ENCODE results near the gene RET. TPM values are rescaled to one million over a fixed set of nuclear protein-coding genes. Genes with fewer than 3 reads are reported as not detected.

The RET gene
- total RNA-seq, 1 experiment from 2014 or later, result not detected

- H3K27ac ChIP-seq, result no peak overlapping the region
- no peak overlapping the region for H3K4me3 ChIP-seq
- DNase-seq (ENCODE audit: low read depth in 1 of 2, low spot score in 2 of 2), result no peak
- no peaks in the 10 kb centered on the region for H3K9me3 ChIP-seq (replicated peaks)
- H3K27me3 ChIP-seq (replicated peaks), result peaks cover 13% of the 10 kb centered on the region
- no peaks in the 10 kb centered on the region; the same call in 1 of the 2 replicates for H3K4me1 ChIP-seq (replicated peaks)
- H3K36me3 ChIP-seq, result no peaks in the 10 kb centered on the region
These were observed 4.8 kb upstream of the RET start for GRCh38 chr10:43071865-43072650.

- Histone ChIP-seq H3K27me3 (replicated peaks) (peaks cover 23% of the 10 kb centered on the region), H3K9me3 (replicated peaks) (no peaks in the 10 kb centered on the region), H3K4me3 (no peak overlapping the region), H3K27ac (no peak overlapping the region), H3K36me3 (no peaks in the 10 kb centered on the region), H3K4me1 (replicated peaks) (no peaks in the 10 kb centered on the region; the same call in 1 of the 2 replicates)
- no peak for DNase-seq (ENCODE audit: low read depth in 1 of 2, low spot score in 2 of 2)
These were observed 3.7 kb upstream of the RET start for GRCh38 chr10:43073191-43073590.

DNA sequence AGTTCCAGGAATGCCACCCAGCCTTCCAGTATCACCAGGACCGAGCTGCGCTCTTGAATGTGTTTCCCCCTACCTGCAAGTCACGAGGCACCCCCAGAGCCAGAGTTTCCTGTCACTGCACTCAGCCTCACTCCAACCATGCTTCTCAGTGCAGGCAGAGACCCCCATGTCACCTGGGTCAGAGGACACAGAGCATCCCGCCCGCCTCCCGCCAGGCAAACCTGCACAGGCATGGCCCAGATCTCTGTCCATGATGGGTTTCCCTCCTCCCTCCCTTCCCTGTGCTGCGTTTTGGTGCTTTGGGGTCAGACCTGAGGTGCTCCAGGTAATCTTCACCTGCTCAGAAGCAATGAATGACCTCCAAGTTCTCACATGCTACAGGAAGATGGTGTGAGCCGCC is 3.1 kb upstream of the RET start:
- peaks cover 28% of the 10 kb centered on the region for H3K27me3 ChIP-seq (replicated peaks)
- H3K36me3 ChIP-seq, result no peaks in the 10 kb centered on the region
- no peak for DNase-seq (ENCODE audit: low read depth in 1 of 2, low spot score in 2 of 2)
- H3K27ac ChIP-seq, result no peak overlapping the region
- no peak overlapping the region for H3K4me3 ChIP-seq
- H3K4me1 ChIP-seq (replicated peaks), result no peaks in the 10 kb centered on the region; the same call in 1 of the 2 replicates
- H3K9me3 ChIP-seq (replicated peaks), result no peaks in the 10 kb centered on the region

- Histone ChIP-seq H3K4me1 (replicated peaks) (no peaks in the 10 kb centered on the region; the same call in 1 of the 2 replicates), H3K9me3 (replicated peaks) (no peaks in the 10 kb centered on the region), H3K27ac (no peak overlapping the region), H3K27me3 (replicated peaks) (peaks cover 35% of the 10 kb centered on the region), H3K36me3 (no peaks in the 10 kb centered on the region), H3K4me3 (no peak overlapping the region)
- no peak for DNase-seq (ENCODE audit: low read depth in 1 of 2, low spot score in 2 of 2)
These were observed 2.5 kb upstream of the RET start for GRCh38 chr10:43074409-43074808.

DNA sequence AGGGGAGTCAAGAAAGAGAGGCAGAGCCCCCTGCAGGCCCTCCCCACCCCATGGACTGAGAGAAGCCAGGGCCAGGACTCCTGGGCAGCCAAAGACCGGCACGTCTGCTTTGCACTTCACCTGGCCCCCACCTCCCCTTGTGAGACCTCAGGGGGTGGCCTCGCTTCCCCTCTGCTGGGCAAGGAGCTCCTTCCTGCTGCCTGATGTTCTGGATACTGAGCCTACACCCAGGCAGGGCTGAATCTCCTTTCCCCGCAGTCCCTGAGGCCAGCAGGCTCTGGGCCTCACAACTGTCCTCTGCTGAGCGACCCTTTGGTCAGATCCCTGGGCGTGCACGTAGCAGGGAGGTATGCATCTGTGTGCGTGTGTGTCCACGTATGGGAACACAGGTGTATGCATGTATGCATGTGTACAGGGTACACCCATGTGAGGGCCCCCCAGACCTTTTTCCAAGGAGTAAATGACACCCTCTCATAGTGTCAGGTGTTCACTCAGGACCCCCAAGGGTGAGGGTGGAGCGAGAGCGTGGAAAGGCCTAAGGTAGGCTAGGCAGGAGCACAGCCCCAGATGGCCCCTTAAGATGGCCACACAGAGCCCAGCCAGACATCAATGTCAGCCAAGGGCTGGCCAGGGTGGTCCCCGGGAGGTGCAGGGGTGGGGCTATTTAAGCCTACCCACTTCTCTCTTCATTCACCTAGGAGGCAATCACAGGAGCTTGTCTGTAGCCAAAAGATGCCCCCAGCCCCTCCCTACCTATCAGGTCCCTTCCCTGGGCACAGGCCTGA is 1.9 kb upstream of the RET start:
- H3K27me3 ChIP-seq (replicated peaks), result peaks cover 35% of the 10 kb centered on the region
- H3K36me3 ChIP-seq, result no peaks in the 10 kb centered on the region
- no peak overlapping the region for H3K27ac ChIP-seq
- H3K4me3 ChIP-seq, result no peak overlapping the region
- H3K4me1 ChIP-seq (replicated peaks), result no peaks in the 10 kb centered on the region; the same call in 1 of the 2 replicates
- no peaks in the 10 kb centered on the region for H3K9me3 ChIP-seq (replicated peaks)
- no peak for DNase-seq (ENCODE audit: low read depth in 1 of 2, low spot score in 2 of 2)

- no peak overlapping the region for H3K27ac ChIP-seq
- no peaks in the 10 kb centered on the region for H3K9me3 ChIP-seq (replicated peaks)
- peaks cover 35% of the 10 kb centered on the region for H3K27me3 ChIP-seq (replicated peaks)
- H3K4me3 ChIP-seq, result no peak overlapping the region
- DNase-seq (ENCODE audit: low read depth in 1 of 2, low spot score in 2 of 2), result no peak
- no peaks in the 10 kb centered on the region; the same call in 1 of the 2 replicates for H3K4me1 ChIP-seq (replicated peaks)
- no peaks in the 10 kb centered on the region for H3K36me3 ChIP-seq
These were observed 1.3 kb upstream of the RET start for GRCh38 chr10:43075612-43076003.

DNA sequence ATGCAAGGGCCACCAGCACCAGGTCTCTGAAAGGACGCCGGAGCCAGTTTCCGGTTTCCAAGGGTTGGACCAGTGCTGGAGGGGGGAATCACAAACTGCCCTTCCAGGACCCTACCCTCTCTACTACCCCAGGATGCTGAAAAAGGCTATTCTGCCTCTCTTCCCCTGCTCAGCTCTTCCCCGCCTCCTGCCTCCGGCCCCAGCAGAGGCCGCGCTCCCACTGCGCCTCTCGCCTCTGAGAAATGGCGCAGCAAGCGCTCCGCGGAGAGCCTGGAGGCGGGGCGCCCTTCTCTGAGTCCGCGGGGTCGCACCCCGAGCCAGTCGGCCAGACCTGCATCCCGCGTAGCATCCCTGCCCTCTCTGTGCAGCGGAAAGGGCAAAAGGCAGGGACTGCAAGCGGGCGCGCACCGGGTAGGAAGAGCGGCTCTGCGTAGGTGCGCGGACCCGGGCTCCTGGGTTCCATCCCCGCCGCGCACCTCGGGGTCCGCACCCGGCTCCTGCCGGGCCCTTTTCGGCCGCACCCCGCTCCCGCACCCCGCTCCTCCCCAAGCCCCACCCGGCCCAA is 476 bp upstream of the RET start:
- Histone ChIP-seq H3K4me3 (no peak overlapping the region), H3K4me1 (replicated peaks) (no peaks in the 10 kb centered on the region; the same call in 1 of the 2 replicates), H3K36me3 (no peaks in the 10 kb centered on the region), H3K27me3 (replicated peaks) (peaks cover 35% of the 10 kb centered on the region), H3K9me3 (replicated peaks) (no peaks in the 10 kb centered on the region), H3K27ac (no peak overlapping the region)
- no peak for DNase-seq (ENCODE audit: low read depth in 1 of 2, low spot score in 2 of 2)

- no peaks in the 10 kb centered on the region for H3K9me3 ChIP-seq (replicated peaks)
- no peaks in the 10 kb centered on the region; the same call in 1 of the 2 replicates for H3K4me1 ChIP-seq (replicated peaks)
- H3K4me3 ChIP-seq, result no peak overlapping the region
- H3K27me3 ChIP-seq (replicated peaks), result peaks cover 35% of the 10 kb centered on the region
- DNase-seq (ENCODE audit: low read depth in 1 of 2, low spot score in 2 of 2), result no peak
- H3K27ac ChIP-seq, result no peak overlapping the region
- H3K36me3 ChIP-seq, result no peaks in the 10 kb centered on the region
These were observed 727 bp downstream of the RET start for GRCh38 chr10:43077421-43078171.

GRCh38 chr10:43078175-43078985 is 1.5 kb downstream of the RET start:
- no peak for DNase-seq (ENCODE audit: low read depth in 1 of 2, low spot score in 2 of 2)
- Histone ChIP-seq H3K4me3 (no peak overlapping the region), H3K27me3 (replicated peaks) (peaks cover 35% of the 10 kb centered on the region), H3K27ac (no peak overlapping the region), H3K36me3 (no peaks in the 10 kb centered on the region), H3K4me1 (replicated peaks) (no peaks in the 10 kb centered on the region; the same call in 1 of the 2 replicates), H3K9me3 (replicated peaks) (no peaks in the 10 kb centered on the region)

DNA sequence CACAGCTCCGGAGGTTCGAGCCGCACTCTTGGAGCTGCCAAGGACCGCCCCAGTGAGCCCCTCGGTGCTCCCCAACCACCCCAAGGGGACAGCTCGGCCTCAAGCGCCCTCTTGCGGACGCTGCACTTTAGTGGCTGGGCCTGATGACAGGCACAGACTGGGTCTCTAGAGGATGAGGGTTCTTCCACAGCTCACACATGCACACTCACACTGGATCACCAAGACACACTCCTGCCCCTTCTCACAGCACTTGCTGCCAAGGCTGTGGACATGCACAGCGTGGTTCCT is 2.1 kb downstream of the RET start:
- no peaks in the 10 kb centered on the region for H3K9me3 ChIP-seq (replicated peaks)
- no peaks in the 10 kb centered on the region for H3K36me3 ChIP-seq
- H3K27me3 ChIP-seq (replicated peaks), result peaks cover 35% of the 10 kb centered on the region
- no peak overlapping the region for H3K4me3 ChIP-seq
- no peaks in the 10 kb centered on the region; the same call in 1 of the 2 replicates for H3K4me1 ChIP-seq (replicated peaks)
- no peak for DNase-seq (ENCODE audit: low read depth in 1 of 2, low spot score in 2 of 2)
- no peak overlapping the region for H3K27ac ChIP-seq

- no peak overlapping the region for H3K27ac ChIP-seq
- H3K4me1 ChIP-seq (replicated peaks), result no peaks in the 10 kb centered on the region; the same call in 1 of the 2 replicates
- H3K27me3 ChIP-seq (replicated peaks), result peaks cover 38% of the 10 kb centered on the region
- no peak for DNase-seq (ENCODE audit: low read depth in 1 of 2, low spot score in 2 of 2)
- H3K36me3 ChIP-seq, result no peaks in the 10 kb centered on the region
- H3K9me3 ChIP-seq (replicated peaks), result no peaks in the 10 kb centered on the region
- no peak overlapping the region for H3K4me3 ChIP-seq
These were observed 3.0 kb downstream of the RET start for GRCh38 chr10:43079856-43080255.

GRCh38 chr10:43082087-43082486 is 5.2 kb downstream of the RET start:
- H3K9me3 ChIP-seq (replicated peaks), result no peaks in the 10 kb centered on the region
- H3K4me3 ChIP-seq, result no peak overlapping the region
- no peaks in the 10 kb centered on the region for H3K36me3 ChIP-seq
- H3K4me1 ChIP-seq (replicated peaks), result no peaks in the 10 kb centered on the region; the same call in 1 of the 2 replicates
- DNase-seq (ENCODE audit: low read depth in 1 of 2, low spot score in 2 of 2), result no peak
- H3K27ac ChIP-seq, result no peak overlapping the region
- H3K27me3 ChIP-seq (replicated peaks), result peaks cover 26% of the 10 kb centered on the region

DNA sequence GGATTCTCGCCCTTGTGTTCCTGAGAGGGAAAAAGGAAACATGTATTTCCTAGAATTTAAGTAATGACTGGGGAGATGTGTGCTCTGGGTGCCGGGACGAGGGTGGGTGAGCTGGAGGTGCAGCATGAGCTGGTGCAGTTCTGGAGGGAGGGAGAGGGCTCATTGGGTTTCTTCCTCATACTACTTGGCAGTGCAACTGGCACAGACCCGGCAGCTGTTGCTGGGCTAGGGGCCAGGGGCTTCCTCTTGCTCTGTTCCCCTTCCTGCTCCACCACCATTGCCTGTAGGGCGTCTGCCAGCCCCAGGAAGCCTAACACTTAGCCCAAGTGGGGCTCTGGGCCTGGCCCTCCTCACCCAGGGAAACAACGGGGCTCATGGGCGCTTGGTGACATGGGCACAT is 5.9 kb downstream of the RET start:
- DNase-seq (ENCODE audit: low read depth in 1 of 2, low spot score in 2 of 2), result no peak
- Histone ChIP-seq H3K4me3 (no peak overlapping the region), H3K4me1 (replicated peaks) (no peaks in the 10 kb centered on the region), H3K9me3 (replicated peaks) (no peaks in the 10 kb centered on the region), H3K27me3 (replicated peaks) (peaks cover 22% of the 10 kb centered on the region), H3K36me3 (no peaks in the 10 kb centered on the region), H3K27ac (no peak overlapping the region)

Measured in SJSA1 (cell line).